SIG-M5 treated with dmso at 0.1 percent for 504 hours (cell line): ENCODE measurements around the gene MPND.

Experiments
- DNase-seq: peaks from one replicate; lab custom pipeline; 2025; ENCODE audit not compliant: unreplicated experiment; lab: John Stamatoyannopoulos, UW

The MPND gene, protein sequence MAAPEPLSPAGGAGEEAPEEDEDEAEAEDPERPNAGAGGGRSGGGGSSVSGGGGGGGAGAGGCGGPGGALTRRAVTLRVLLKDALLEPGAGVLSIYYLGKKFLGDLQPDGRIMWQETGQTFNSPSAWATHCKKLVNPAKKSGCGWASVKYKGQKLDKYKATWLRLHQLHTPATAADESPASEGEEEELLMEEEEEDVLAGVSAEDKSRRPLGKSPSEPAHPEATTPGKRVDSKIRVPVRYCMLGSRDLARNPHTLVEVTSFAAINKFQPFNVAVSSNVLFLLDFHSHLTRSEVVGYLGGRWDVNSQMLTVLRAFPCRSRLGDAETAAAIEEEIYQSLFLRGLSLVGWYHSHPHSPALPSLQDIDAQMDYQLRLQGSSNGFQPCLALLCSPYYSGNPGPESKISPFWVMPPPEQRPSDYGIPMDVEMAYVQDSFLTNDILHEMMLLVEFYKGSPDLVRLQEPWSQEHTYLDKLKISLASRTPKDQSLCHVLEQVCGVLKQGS

DNA sequence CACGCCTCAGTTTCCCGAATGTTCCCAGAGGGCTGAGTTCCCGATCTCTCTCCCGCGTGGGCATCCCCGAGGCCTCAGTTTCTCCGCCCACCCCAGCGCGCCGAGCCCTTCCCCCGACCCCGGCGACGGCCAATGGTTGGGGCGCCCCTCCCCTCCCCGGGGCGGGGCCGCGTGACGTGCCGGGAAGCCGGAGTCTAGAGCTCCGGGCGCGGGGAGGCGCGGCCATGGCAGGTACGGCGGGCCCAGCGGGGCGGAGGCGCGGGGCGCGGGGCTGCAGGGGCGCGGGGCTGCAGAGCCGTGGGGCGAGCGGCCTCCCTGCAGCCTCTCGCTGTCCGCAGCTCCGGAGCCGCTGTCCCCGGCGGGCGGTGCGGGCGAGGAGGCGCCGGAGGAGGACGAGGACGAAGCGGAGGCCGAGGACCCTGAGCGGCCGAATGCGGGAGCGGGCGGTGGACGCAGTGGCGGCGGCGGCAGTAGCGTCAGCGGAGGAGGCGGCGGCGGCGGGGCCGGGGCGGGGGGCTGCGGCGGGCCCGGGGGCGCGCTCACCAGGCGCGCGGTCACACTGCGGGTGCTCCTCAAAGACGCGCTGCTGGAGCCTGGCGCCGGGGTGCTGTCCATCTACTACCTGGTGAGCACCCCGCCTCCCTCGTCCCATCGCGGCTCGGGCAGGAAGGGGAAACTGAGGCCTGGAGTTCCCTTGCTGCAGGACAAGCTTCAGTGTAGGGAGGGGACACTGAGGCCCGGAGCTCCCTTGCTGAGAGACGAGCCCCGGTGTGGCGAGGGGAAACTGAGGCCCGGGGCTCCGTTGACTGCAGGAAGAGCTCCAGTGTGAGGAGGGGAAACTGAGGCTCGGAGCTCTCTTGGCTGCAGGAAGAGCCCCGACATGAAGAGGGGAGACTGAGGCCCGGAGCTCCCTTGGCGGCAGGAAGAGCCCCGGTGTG, at the start of gene MPND:
MPND (plus strand) TSS at position 193 of the 938 bp plus-strand sequence; CDS start at position 225, 32 bp downstream.
- DNase-seq = peak; percentile 67

DNA sequence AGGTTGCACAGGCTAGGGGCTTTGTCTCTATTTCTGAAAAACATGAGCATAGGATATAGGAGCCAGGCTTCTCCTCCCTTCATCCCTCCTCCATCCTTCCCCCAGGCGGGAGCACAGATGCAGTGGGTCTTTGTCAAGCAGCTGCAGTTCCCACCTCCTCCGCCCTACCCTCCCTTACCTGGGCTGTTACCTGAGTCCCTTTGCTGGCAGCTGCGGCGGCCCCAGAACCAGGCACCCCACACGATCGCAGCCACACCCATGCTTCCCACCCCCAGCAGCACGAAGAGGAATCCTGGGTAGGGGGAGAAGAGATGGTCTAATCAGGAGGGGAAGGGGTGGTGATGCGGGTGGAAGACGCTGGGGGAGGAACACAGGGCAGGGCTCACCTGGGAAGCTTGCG, 49.0 kb upstream of the MPND start:
- DNase-seq = no peak

DNA sequence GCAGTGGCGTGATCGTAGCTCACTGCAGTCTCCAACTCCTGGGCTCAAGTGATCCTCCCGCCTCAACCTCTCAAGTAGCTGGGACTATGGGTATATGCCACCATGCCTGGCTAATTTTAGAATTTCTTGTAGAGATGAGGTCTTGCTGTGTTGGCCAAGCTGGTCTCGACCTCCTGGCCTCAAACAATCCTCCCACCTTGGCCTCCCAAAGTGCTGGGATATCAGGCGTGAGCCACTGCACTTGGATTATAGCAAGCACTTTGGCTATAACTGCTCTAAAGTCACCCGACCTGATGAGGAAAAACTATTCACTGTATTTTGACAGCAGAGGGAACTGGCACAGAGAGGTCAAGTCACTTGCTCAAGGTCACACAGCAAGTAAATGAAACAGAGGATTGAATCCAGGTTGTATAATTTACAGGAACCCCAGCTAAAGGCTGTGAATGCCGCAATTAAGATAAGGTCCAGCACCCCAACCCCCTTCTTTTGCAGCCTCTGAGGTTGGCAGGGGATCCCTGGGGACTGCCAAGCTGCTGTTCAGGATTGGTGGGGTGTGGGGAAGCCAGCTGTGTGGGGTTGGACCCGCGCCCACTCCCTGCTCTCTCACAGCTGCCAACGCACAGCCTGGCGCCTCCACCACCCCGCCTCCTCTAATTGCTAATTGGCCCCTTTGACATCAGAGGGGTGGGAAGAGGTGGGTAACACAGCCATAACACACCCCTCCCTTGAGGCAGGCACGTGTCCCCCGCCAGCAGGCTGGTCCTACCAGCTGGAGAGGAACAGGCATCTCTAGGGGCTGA, 47.2 kb upstream of the MPND start:
- no peak for DNase-seq

DNA sequence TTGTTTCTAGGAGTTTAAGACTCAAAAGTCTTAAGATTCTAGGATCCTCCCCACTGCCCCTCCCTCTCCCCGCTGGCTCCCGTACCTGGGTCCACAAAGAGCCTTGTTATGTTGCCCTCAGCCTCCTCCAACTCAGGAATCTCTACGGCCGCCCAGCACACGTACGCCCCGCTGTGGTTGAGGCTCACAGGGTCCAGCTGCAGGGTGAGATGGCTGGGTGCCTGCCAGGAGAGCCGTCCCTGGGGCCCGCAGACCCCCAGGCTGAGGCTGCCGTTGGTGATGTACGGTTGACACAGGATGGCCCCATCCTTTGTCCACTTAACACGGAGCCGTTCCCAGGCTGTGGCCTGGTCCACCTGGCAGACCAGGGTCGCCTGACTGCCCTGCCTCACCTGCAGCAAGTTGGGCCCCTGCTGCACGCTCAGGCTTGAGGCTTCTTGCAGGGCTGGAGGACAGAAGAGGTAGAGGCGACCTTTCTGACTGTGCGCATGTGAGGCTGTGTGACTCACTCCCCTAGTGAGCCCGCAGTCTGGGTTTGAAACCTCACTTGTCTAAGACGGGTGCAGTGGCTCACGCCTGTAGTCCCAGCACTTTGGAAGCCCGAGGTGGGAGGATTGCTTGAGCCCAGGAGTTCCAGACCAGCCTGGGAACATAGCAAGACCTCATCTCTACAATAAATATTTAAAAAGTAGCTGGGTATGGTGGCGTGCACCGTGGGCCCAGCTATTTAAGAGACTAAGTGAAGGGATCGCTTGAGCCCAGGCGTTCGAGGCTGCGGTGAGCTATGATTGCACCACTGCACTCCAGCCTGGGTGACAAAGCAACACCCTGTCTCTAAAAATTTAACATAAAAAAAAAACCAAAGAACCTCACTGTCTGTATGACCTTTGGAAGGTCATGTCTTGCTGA, 45.2 kb upstream of the MPND start:
- DNase-seq = no peak

DNA sequence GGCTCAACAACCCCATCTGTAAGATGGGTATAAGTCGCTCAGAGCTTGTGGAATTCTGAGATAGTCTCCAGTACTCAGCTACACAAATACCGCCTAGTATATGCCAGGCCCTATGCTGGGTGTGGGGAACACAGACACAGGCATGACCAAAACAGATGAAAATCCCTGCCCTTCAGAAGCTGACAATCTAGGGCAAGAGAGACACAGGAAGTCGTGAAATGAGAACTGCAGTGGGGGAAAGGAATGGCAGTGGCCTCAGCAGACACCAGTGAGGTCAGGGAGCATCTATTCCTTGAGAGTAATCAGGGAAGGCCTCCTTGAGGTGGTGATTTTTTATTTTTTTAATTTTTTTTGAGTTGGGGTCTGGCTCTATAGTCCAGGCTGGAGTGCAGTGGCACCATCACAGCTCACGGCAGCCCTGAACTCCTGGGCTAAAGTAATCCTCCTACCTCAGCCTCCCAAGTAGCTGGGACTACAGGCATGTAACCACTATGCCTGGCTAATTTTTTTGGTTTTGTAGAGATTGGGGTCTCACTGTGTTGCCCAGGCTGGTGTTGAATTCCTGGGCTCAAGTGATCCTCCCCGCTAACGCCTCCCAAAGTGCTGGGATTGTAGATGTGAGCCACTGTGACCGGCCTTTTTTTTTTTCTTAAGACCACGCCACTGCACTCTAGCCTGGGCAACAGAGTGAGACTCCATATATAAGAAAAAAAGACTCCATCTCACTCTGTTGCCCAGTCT, 44.4 kb upstream of the MPND start:
- DNase-seq = no peak

DNA sequence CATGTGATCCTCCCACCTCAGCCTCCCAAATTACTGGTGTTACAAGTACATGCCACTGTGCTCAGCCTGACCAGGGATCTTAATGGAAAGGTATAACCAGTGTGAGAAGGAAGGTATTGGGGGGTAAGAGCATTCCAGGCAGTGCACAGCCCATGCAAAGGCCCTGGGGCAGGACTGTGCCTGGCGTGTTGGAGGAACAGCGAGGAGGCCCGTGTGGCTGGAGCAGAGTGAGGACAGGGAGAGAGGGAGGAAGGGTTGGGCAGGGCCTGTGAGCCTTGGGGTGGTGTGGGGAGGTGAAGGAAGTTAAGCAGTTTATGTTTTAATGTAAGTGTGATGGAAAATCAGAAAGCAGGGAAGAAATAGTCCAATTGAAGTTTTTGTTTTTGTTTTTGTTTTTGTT, 42.8 kb upstream of the MPND start:
- no peak for DNase-seq

DNA sequence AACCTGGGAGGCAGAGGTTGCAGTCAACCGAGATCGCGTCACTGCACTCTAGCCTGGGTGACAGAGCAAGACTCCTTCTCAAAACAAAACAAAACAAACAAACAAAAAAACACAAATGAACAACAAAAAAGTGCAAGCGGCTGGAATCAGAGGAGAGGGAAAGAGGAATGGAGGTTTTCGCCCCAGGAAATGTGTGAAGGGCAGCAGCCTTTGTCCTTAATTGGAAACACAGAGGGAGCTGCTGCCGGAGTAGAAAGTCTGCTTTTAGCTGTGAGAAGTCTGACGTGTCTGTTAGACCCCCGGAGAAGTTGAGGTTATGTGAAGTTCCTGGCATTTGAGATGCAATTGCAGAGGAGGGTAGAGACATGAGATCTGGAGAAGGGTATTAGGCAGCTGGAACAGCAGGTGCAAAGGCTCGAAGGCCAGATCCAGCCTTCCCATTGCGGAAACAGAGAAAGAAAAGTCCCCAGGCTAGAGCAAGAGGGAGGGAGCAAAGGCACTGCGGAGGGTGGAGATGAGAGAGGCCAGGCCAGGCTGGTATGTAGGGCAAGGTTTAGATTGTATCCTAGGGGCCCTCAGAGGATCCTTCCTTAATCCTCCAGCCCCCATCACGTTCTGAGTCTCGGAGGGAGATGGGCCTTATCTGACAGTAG, 41.6 kb upstream of the MPND start:
- DNase-seq = no peak

DNA sequence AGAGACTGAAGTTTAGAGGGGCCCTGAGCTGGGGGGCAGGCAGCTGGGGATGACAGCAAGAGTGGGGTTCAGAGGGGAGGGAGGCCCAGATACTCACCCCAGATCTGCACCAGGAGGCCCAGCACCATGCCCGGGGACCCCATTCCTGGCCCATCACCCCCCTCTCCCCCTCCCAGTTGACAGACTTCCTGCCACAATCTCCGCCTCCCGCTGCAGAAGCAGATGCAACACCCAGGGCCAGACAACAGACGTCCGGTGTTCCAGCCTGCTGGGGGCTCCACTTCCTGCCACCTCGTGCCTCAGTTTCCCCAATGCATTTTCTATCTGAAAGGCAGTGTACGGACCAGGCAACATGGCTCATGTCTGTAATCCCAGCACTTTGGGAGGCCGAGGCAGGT, 41.1 kb upstream of the MPND start, which contains the start of gene TMIGD2:
TMIGD2 (minus strand) TSS at position 147 of the 398 bp plus-strand sequence; CDS start at position 143, 4 bp downstream.
- DNase-seq = no peak

DNA sequence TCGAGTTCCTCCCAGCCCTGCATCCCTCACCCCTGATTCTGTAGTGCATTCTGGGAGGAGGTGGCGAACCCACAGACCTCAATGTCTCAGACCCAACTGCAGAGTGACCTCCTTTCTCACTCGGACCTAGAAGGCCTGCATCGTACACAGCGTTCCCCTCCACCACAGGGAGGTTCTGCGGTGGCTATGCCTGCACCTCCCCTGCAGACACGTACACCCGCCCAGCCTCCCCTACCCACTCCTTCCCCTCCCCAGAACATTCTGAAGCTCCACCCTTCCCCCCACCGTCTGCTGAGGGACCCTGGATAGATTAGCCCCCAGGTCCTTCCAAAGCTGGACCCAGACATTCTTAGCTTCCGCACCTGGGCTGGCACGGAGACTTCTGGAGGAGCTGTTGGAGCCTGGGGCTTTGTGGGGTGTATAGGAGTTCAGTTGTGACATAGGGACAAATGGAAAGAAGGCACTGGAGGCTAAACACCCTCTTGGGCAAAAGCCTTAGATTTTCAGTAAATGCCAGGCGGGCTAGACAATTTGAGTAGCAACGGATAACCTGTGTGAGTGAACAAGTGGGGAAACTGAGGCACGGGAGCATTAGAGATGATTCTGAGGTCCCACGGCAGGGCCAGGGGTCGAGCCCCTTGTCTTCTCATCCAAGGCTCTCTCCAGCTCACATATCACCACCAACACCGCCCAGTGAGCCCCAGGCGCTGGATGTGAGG, 39.4 kb upstream of the MPND start:
- DNase-seq = no peak

DNA sequence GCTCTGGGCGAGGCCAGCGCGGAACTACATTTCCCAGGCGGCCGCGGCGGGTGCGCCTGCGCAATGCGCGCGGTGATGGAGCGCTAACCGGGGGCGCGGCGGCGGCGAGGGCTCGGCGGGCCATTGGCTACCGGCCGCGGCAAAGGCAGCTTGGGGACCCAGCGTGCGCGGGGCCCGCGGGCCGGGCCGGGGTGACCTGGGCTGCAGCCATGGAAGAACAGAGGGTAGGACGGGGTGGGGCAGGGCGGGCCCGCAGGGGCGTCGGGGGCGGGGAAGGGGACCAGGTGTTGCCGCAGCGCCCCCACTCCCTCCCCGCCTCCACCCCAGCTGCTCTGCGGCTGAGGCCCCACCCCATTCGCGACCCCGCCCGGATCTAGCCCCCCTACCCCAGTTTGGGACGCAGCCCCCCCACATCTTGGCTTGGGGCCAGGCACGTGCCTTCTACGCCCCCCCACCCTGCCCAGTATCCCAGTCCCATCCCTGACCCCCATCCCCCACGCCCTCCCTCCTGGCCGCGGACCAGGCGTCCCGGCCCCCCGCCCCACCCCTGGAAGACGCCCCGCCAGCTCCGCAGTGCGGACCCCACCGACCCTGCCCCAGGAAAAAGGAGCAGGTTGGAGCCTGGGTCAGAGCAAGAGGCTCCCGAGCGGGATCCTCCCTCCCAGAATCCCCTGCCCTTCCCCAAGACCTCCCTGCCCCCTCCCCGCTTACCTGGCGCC, 38.7 kb upstream of the MPND start, which contains the start of gene FSD1:
FSD1 (plus strand) TSS at position 61 of the 719 bp plus-strand sequence; CDS start at position 210, 149 bp downstream.
- DNase-seq = peak; percentile 16

DNA sequence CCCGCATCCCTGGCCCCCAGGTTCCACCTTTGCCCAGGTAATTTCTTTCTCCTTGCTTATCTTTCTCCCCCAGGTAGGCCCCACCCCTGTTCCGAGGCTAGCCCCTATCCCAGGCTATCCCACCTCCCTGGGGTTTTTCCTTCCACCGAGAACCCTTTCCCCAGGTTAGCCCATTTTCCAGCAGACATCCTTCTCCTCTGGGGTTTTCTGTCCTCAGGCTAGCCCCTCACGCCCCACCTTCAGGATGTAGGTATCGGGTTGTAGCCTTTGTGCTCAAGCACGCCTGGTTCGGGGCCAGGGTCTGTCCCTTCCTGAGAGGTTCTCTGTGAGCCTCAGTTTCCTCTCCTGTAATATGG, 38.1 kb upstream of the MPND start:
- DNase-seq = no peak

DNA sequence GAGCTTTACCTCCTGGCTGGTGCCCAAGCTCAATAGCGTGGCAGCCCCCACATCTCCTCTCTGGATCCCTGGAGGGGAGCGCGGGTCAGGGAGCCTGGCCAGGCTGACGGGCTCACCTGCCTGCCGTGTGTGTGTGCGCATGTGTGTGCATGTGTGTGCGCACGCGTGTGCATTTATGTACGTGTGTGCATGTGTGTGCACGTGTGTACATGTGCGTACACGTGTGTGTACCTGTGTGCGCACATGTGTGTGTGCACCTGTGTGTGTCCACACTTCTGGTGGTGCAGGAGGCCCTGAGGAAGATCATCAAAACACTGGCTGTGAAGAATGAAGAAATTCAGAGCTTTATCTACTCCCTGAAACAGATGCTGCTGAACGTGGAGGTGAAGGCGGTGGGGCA, 37.7 kb upstream of the MPND start:
- DNase-seq = no peak

DNA sequence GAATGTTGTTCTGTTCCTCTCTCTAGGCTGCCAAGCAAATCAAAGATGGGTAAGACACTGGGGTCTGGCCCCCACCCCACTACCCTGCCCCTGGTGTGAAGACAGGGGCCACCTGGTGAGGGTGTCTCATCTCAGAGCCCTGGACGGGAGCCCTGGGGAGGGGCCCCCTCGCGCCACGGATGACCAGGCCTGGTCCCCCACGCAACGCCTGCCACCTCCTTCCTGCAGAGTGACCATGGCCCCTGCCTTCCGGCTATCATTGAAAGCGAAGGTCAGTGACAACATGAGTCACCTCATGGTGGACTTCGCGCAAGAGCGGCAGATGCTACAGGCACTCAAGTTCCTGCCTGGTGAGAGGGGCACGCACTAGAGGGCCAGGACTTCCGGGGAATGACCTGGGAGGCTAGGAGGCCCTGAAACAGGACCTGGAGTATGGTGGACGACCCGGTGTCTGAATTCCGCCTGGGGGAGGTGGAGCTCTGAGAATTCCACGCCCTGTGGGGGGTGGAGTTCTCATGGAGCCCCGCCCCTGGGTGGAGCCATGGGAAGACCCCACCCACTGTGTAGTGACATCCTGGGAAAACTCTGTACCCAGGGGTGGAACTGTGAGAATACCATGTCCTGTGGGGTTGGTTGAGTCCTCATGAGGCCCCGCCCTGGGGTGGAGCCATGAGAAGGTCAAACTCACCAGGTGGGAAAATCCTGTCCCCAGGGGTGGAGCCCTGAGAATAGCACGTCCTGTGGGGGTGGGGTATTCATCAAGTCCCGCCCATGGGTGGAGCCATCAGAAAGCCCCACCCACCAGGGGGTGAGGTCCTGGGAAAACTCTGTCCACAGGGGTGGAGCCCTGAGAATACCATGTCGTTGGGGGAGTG, 32.9 kb upstream of the MPND start:
- no peak for DNase-seq

DNA sequence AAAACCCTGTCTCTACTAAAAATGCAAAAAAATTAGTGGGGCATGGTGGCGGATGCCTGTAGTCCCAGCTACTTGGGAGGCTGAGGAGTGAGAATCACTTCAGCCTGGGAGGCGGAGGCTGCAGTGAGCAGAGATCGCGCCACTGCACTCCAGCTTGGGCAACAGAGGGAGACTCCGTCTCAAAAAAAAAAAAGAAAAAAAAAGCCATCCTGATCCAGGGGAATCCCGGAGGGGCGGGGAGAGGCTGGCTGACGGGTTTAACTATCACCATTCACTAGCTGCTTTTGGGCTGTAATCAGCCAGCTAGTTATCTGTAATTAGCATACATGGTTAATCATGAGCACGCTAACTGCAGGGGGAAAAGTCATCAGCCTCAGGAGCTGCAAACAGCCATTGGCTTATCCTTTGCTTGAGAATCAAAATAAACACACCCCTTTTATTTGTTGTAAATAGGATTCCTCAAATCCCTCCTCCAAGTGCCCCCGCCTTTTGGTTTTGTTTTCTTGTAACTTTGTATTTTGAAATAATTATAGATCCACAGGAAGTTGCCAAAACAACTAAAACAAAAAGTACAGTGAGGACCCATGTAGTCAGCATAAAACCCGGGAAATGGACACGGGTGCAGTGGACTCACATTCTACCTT, 29.4 kb upstream of the MPND start:
- DNase-seq = no peak

DNA sequence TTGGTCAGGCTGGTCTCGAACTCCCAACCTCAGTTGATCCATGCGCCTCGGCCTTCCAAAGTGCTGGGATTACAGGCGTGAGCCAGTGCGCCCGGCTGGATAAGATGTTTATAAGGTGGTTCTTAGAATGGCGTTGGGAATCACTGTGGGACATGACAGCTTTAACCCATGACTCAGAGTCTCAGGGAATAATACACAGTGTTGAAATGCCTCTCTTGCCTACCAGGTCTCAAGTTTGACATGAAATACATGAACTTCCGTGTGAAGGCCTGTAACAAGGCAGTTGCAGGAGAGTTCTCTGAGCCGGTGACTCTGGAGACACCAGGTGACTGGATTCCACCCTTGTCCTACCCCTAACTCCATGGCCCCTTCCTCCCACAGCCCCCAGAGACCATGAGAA, 26.4 kb upstream of the MPND start:
- no peak for DNase-seq

DNA sequence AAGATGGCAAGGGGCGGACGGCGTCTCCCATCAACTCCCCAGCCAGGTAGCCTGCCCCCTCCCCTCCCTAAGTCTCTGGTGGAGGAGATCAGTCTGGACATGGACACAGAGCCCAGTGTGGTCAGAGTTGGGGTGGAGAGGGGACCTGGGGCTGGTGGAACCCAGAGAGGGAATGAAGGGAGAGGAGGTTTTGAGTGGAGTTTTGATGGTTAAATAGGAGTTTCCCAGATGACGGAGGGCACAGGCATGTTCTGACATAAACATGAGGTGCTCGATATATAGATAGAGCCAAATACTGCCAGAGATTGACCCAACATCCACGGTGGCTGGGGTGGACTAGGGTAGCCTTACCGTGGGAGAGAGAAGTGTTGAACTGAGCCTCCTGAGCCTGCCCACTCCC, 24.9 kb upstream of the MPND start:
- DNase-seq = no peak
